Measurements from ENCODE around the gene BCR. TPM values are rescaled to one million over a fixed set of nuclear protein-coding genes. Genes with fewer than 3 reads are reported as not detected.

BCR gene
- total and polyA plus RNA-seq, 2 of the 8 experiments (the other 6 are each of a cell fraction or from before 2014, with no cell fraction given), result 66.7 to 130 TPM

DNA sequence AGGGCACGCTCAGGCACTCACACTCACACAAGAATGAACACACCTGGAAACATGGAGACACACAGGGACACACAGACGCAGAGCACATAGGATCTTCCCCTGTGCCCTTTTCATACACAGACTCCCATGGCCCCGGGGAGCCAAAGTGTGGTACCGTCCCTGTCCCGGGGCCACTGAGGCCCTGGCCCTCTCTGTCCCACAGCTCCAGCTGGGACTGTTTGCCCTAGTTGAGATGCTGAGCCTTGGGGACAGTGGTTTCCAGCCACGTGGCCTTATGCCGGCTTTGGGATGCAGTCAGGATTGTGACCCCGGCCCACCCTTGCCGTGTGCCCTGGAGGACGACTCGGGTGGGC is 100.7 kb downstream of the BCR start (continued):
- TF ChIP-seq, protein P1, sequence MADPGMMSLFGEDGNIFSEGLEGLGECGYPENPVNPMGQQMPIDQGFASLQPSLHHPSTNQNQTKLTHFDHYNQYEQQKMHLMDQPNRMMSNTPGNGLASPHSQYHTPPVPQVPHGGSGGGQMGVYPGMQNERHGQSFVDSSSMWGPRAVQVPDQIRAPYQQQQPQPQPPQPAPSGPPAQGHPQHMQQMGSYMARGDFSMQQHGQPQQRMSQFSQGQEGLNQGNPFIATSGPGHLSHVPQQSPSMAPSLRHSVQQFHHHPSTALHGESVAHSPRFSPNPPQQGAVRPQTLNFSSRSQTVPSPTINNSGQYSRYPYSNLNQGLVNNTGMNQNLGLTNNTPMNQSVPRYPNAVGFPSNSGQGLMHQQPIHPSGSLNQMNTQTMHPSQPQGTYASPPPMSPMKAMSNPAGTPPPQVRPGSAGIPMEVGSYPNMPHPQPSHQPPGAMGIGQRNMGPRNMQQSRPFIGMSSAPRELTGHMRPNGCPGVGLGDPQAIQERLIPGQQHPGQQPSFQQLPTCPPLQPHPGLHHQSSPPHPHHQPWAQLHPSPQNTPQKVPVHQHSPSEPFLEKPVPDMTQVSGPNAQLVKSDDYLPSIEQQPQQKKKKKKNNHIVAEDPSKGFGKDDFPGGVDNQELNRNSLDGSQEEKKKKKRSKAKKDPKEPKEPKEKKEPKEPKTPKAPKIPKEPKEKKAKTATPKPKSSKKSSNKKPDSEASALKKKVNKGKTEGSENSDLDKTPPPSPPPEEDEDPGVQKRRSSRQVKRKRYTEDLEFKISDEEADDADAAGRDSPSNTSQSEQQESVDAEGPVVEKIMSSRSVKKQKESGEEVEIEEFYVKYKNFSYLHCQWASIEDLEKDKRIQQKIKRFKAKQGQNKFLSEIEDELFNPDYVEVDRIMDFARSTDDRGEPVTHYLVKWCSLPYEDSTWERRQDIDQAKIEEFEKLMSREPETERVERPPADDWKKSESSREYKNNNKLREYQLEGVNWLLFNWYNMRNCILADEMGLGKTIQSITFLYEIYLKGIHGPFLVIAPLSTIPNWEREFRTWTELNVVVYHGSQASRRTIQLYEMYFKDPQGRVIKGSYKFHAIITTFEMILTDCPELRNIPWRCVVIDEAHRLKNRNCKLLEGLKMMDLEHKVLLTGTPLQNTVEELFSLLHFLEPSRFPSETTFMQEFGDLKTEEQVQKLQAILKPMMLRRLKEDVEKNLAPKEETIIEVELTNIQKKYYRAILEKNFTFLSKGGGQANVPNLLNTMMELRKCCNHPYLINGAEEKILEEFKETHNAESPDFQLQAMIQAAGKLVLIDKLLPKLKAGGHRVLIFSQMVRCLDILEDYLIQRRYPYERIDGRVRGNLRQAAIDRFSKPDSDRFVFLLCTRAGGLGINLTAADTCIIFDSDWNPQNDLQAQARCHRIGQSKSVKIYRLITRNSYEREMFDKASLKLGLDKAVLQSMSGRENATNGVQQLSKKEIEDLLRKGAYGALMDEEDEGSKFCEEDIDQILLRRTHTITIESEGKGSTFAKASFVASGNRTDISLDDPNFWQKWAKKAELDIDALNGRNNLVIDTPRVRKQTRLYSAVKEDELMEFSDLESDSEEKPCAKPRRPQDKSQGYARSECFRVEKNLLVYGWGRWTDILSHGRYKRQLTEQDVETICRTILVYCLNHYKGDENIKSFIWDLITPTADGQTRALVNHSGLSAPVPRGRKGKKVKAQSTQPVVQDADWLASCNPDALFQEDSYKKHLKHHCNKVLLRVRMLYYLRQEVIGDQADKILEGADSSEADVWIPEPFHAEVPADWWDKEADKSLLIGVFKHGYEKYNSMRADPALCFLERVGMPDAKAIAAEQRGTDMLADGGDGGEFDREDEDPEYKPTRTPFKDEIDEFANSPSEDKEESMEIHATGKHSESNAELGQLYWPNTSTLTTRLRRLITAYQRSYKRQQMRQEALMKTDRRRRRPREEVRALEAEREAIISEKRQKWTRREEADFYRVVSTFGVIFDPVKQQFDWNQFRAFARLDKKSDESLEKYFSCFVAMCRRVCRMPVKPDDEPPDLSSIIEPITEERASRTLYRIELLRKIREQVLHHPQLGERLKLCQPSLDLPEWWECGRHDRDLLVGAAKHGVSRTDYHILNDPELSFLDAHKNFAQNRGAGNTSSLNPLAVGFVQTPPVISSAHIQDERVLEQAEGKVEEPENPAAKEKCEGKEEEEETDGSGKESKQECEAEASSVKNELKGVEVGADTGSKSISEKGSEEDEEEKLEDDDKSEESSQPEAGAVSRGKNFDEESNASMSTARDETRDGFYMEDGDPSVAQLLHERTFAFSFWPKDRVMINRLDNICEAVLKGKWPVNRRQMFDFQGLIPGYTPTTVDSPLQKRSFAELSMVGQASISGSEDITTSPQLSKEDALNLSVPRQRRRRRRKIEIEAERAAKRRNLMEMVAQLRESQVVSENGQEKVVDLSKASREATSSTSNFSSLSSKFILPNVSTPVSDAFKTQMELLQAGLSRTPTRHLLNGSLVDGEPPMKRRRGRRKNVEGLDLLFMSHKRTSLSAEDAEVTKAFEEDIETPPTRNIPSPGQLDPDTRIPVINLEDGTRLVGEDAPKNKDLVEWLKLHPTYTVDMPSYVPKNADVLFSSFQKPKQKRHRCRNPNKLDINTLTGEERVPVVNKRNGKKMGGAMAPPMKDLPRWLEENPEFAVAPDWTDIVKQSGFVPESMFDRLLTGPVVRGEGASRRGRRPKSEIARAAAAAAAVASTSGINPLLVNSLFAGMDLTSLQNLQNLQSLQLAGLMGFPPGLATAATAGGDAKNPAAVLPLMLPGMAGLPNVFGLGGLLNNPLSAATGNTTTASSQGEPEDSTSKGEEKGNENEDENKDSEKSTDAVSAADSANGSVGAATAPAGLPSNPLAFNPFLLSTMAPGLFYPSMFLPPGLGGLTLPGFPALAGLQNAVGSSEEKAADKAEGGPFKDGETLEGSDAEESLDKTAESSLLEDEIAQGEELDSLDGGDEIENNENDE (IDR thresholded peaks at IDR 0.05; ENCODE audit: insufficient replicate concordance, low read length), result no peak
- TF ChIP-seq SIX5 (IDR thresholded peaks at IDR 0.05; ENCODE audit: low read depth, low read length), result no peak
- TF ChIP-seq BACH1 (IDR thresholded peaks at IDR 0.05; ENCODE audit: low read length), result no peak
- no peak for TF ChIP-seq JUND (IDR thresholded peaks at IDR 0.05; ENCODE audit: low read length)
- TF ChIP-seq SIN3A (conservative IDR thresholded peaks at IDR 0.05 in 1 of 2, IDR thresholded peaks at IDR 0.05 in 1 of 2; ENCODE audit: low read depth in 1 of 2, low read length in 2 of 2), result no peak
- TF ChIP-seq TEAD4 (IDR thresholded peaks at IDR 0.05; ENCODE audit: low read depth, low read length), result no peak
- no peak for TF ChIP-seq HDAC6 (IDR thresholded peaks at IDR 0.05; ENCODE audit: low read depth, low read length)
- no peak for TF ChIP-seq CBX8 (IDR thresholded peaks at IDR 0.05; ENCODE audit: borderline replicate concordance, low read depth, low read length)
- TF ChIP-seq, protein P2, sequence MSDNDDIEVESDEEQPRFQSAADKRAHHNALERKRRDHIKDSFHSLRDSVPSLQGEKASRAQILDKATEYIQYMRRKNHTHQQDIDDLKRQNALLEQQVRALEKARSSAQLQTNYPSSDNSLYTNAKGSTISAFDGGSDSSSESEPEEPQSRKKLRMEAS (IDR thresholded peaks at IDR 0.05), result no peak
- TF ChIP-seq GTF2F1 (IDR thresholded peaks at IDR 0.05; ENCODE audit: borderline replicate concordance, low read depth, low read length), result no peak
- no peak for TF ChIP-seq SP1 (IDR thresholded peaks at IDR 0.05; ENCODE audit: low read depth, low read length)
- TF ChIP-seq CEBPB (IDR thresholded peaks at IDR 0.05; ENCODE audit: low read depth, low read length), result no peak
- no peak for TF ChIP-seq TAF7 (optimal IDR thresholded peaks at IDR 0.05; ENCODE audit: borderline replicate concordance, low read depth, low read length)

Measured in H1 (cell line).